ENCODE results near the gene EPN2. TPM values are rescaled to one million over a fixed set of nuclear protein-coding genes. Genes with fewer than 3 reads are reported as not detected.

Gene EPN2
- polyA plus RNA-seq, 3 donors = 0.93 TPM; not detected in 2

- Histone ChIP-seq H3K27me3 (ENCODE audit: control insufficient read depth in 2 of 2, insufficient read depth in 2 of 2, low read length in 2 of 2) (peaks cover 26 to 81% of the 10 kb centered on the region in 2 donors), H2AFZ (ENCODE audit: insufficient read depth, low read depth, low read length, poor library complexity, severe bottlenecking) (no peak overlapping the region), H3K36me3 (replicated peaks in 1 of 2; ENCODE audit: control insufficient read depth in 1 of 2, insufficient read depth in 2 of 2, low read length in 2 of 2) (no peaks in the 10 kb centered on the region), H3K4me1 (ENCODE audit: control insufficient read depth in 1 of 2, insufficient read depth in 2 of 2, low read length in 2 of 2) (no peaks in the 10 kb centered on the region), H3K79me2 (ENCODE audit: insufficient read depth, low read length) (no peaks in the 10 kb centered on the region), H3K9me3 (replicated peaks in 1 of 2; ENCODE audit: control insufficient read depth in 1 of 2, insufficient read depth in 1 of 2, low read length in 2 of 2) (peaks cover 4 to 13% of the 10 kb centered on the region in 2 donors), H3K4me2 (replicated peaks; ENCODE audit: extremely low read depth, low read length, poor library complexity, severe bottlenecking) (no peak overlapping the region), H4K20me1 (ENCODE audit: insufficient read depth, low read length) (no peaks in the 10 kb centered on the region), H3K9ac (ENCODE audit: insufficient read depth, low read length, poor library complexity, severe bottlenecking) (no peak overlapping the region), H3K4me3 (replicated peaks in 1 of 3; ENCODE audit: low read depth in 2 of 3, low read length in 3 of 3) (no peak overlapping the region), H3K27ac (ENCODE audit: low read depth in 1 of 2, low read length in 2 of 2) (no peak overlapping the region)
- intact Hi-C loops (cut with micrococcal nuclease) = loop anchor here in 1 of 2 donors (5.0 kb wide), 1 partner anchor 39 kb away; no protein-coding TSS in a partner anchor
- peaks cover 3 to 22% (median 15%) of the 10 kb centered on the region in 7 donors for H3K9me3 Mint-ChIP-seq
- peaks cover 61 to 84% (median 84%) of the 10 kb centered on the region in 3 donors for H3K27me3 Mint-ChIP-seq (ENCODE audit: low read depth in 3 of 3)
- WGBS (ENCODE audit: insufficient coverage) = 100% methylated on average over 7 of the region's 9 CpGs
- H3K4me1 Mint-ChIP-seq = no peaks in the 10 kb centered on the region
- peak overlapping the region in 2 of 7 donors; percentile 4 to 55 for H3K27ac Mint-ChIP-seq
- peaks cover under 1 to 1% of the 10 kb centered on the region in 2 donors for H3K36me3 Mint-ChIP-seq
- H3K4me3 Mint-ChIP-seq = peak overlapping the region in 1 of 2 donors; percentile 64
- no peak for DNase-seq
- TF ChIP-seq, protein P1, sequence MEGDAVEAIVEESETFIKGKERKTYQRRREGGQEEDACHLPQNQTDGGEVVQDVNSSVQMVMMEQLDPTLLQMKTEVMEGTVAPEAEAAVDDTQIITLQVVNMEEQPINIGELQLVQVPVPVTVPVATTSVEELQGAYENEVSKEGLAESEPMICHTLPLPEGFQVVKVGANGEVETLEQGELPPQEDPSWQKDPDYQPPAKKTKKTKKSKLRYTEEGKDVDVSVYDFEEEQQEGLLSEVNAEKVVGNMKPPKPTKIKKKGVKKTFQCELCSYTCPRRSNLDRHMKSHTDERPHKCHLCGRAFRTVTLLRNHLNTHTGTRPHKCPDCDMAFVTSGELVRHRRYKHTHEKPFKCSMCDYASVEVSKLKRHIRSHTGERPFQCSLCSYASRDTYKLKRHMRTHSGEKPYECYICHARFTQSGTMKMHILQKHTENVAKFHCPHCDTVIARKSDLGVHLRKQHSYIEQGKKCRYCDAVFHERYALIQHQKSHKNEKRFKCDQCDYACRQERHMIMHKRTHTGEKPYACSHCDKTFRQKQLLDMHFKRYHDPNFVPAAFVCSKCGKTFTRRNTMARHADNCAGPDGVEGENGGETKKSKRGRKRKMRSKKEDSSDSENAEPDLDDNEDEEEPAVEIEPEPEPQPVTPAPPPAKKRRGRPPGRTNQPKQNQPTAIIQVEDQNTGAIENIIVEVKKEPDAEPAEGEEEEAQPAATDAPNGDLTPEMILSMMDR (IDR thresholded peaks at IDR 0.05) = no peak
These were observed 84.4 kb downstream of the EPN2 start for GRCh38 chr17:19321481-19322128.

GRCh38 chr17:19322129-19322505, 85.0 kb downstream of the EPN2 start:
- H3K27ac ChIP-seq (ENCODE audit: low read depth in 1 of 2, low read length in 2 of 2) = no peak overlapping the region
- Mint-ChIP-seq H3K36me3 (peaks cover 1 to 2% of the 10 kb centered on the region in 2 donors), H3K9me3 (peaks cover 3 to 26% (median 16%) of the 10 kb centered on the region in 7 donors), H3K4me3 (peak overlapping the region in 1 of 2 donors; percentile 64), H3K4me1 (no peaks in the 10 kb centered on the region), H3K27ac (no peak overlapping the region), H3K27me3 (ENCODE audit: low read depth in 3 of 3) (peaks cover 59 to 82% (median 81%) of the 10 kb centered on the region in 3 donors)
- no peaks in the 10 kb centered on the region for H3K79me2 ChIP-seq (ENCODE audit: insufficient read depth, low read length)
- 100% methylated on average over 1 of the region's 5 CpGs for WGBS (ENCODE audit: insufficient coverage)
- H3K27me3 ChIP-seq (ENCODE audit: control insufficient read depth in 2 of 2, insufficient read depth in 2 of 2, low read length in 2 of 2) = peaks cover 23 to 81% of the 10 kb centered on the region in 2 donors
- H3K4me1 ChIP-seq (ENCODE audit: control insufficient read depth in 1 of 2, insufficient read depth in 2 of 2, low read length in 2 of 2) = no peaks in the 10 kb centered on the region
- no peak for DNase-seq
- H3K4me3 ChIP-seq (replicated peaks in 1 of 3; ENCODE audit: low read depth in 2 of 3, low read length in 3 of 3) = no peak overlapping the region
- TF ChIP-seq, protein P1 (IDR thresholded peaks at IDR 0.05) = no peak
- H3K4me2 ChIP-seq (replicated peaks; ENCODE audit: extremely low read depth, low read length, poor library complexity, severe bottlenecking) = no peak overlapping the region
- H2AFZ ChIP-seq (ENCODE audit: insufficient read depth, low read depth, low read length, poor library complexity, severe bottlenecking) = no peak overlapping the region
- peaks cover 4 to 13% of the 10 kb centered on the region in 2 donors for H3K9me3 ChIP-seq (replicated peaks in 1 of 2; ENCODE audit: control insufficient read depth in 1 of 2, insufficient read depth in 1 of 2, low read length in 2 of 2)
- intact Hi-C loops (cut with micrococcal nuclease) = loop anchor here in 1 of 2 donors (5.0 kb wide), 1 partner anchor 40 kb away; no protein-coding TSS in a partner anchor
- H3K36me3 ChIP-seq (replicated peaks in 1 of 2; ENCODE audit: control insufficient read depth in 1 of 2, insufficient read depth in 2 of 2, low read length in 2 of 2) = no peaks in the 10 kb centered on the region
- H4K20me1 ChIP-seq (ENCODE audit: insufficient read depth, low read length) = no peaks in the 10 kb centered on the region
- H3K9ac ChIP-seq (ENCODE audit: insufficient read depth, low read length, poor library complexity, severe bottlenecking) = no peak overlapping the region

Measured in CD14-positive monocyte (primary cell).